Stomach (tissue), 9 donors: Measurements from ENCODE around the gene SLC26A4. TPM values are rescaled to one million over a fixed set of nuclear protein-coding genes. Genes with fewer than 3 reads are reported as not detected.

Experiments used
- DNase-seq, 2 donors: peaks; one replicate each; pipeline versions ENCODE4 v3.0.0 to v3.0.0-alpha.2; 2013 to 2019
- H3K27ac ChIP-seq, 5 donors: fragments of 200-600 bp in 4 of 5; sonication (generic) in 4 of 5; one replicate each; pipeline ENCODE4 v1.5.1; 2013 to 2019; ENCODE audit warnings: mild to moderate bottlenecking in 1 of 5, moderate library complexity in 1 of 5
- H3K27me3 ChIP-seq, 3 donors: fragments of 200-600 bp; sonication (generic); one replicate each; pipeline ENCODE4 v1.5.1; 2017 to 2019; ENCODE audit warnings: mixed run types in 1 of 3
- H3K36me3 ChIP-seq, 4 donors: fragments of 200-600 bp; sonication (generic); 1 replicate in 3 of 4; 2 replicates in 1 of 4; pipeline ENCODE4 v1.5.1; 2016 to 2019
- H3K4me1 ChIP-seq, 4 donors: fragments of 200-600 bp; sonication (generic); one replicate each; pipeline ENCODE4 v1.5.1; 2016 to 2019
- H3K4me3 ChIP-seq, 4 donors: fragments of 200-600 bp; sonication (generic) in 3 of 4; one replicate each; pipeline ENCODE4 v1.5.1; 2016 to 2019; ENCODE audit warnings: mild to moderate bottlenecking in 1 of 4
- H3K9me3 ChIP-seq, 4 donors: fragments of 200-600 bp; sonication (generic); one replicate each; pipeline ENCODE4 v1.5.1; 2016 to 2019
- EP300 ChIP-seq: sonication (generic); formaldehyde crosslinking; IDR thresholded peaks from one replicate; pipeline ENCODE4 v1.6.1; 2017; ENCODE audit warnings: antibody characterized with exemption
- POLR2A ChIP-seq, 4 donors: fragments of 450-650 bp; IDR thresholded peaks; one replicate each; pipeline ENCODE4 v1.6.1; 2016; ENCODE audit warnings: antibody characterized with exemption in 4 of 4, control low read depth in 2 of 4, mild to moderate bottlenecking in 1 of 4, moderate library complexity in 1 of 4
- POLR2AphosphoS5 ChIP-seq, 3 donors: sonication (generic); formaldehyde crosslinking; IDR thresholded peaks; one replicate each; pipeline ENCODE4 v1.6.1; 2016; ENCODE audit warnings: antibody characterized with exemption in 3 of 3
- WGBS, 5 donors: extraction: QIAGEN DNeasy Blood & Tissue Kit in 3 of 5; methylation state at CpG; one replicate each; pipeline versions ENCODE4 v1.1.5 to v1.1.7; 2013 to 2018; 5-methylcytosine and 5-hydroxymethylcytosine counted together
- intact Hi-C: fragments of 100-400 bp; cut with DNase I; formaldehyde crosslinking; loops from one replicate; pipeline ENCODE4 v1.15.1; 2023; ENCODE audit warnings: low total_unique reads
- polyA plus RNA-seq, 3 donors: library from polyadenylated mRNA; stranded (reverse); fragments of 200-250 nt; gene quantifications; one replicate each; pipeline ENCODE4 v1.2.3, GENCODE V29; 2013
- total RNA-seq, 5 donors: library from RNA; depleted of rRNA; stranded (reverse); fragments of >200 nt; gene quantifications; one replicate each; pipeline versions ENCODE4 v1.1.0 to v1.2.3, GENCODE V29; 2014 to 2016
- TF ChIP-seq, protein P1 (sequence below), 7 experiments: fragments of 450-650 bp in 4 of 7; fragments of 200-600 bp in 3 of 7; sonication (generic) in 3 of 7; IDR thresholded peaks; one replicate each; pipeline ENCODE4 v1.5.1; 2016 to 2019; ENCODE audit warnings: antibody characterized with exemption in 7 of 7, control low read depth in 2 of 7, mild to moderate bottlenecking in 1 of 7
- donor health status: healthy with polysubstance abuse.
- donor health status: Bipolar disorder and iron deficiency.
- donor health status: healthy.

Gene SLC26A4
- total and polyA plus RNA-seq, 8 donors: 0.06 to 4.2 (median 2.1) TPM; not detected in 3

- H3K27me3 ChIP-seq: no peaks in the 10 kb centered on the region
- H3K9me3 ChIP-seq: no peaks in the 10 kb centered on the region
- no peaks in the 10 kb centered on the region for H3K36me3 ChIP-seq
- WGBS, 5 donors: 42 to 70% (median 46%) methylated on average over 2 of the region's 2 CpGs
- no peak overlapping the region for H3K4me3 ChIP-seq
- no peak overlapping the region for H3K27ac ChIP-seq
- intact Hi-C loops: no loop called here
- no peak for DNase-seq
- TF ChIP-seq POLR2AphosphoS5 (IDR thresholded peaks at IDR 0.05) (no peak), POLR2A (IDR thresholded peaks at IDR 0.05) (no peak), EP300 (no peak)
- TF ChIP-seq, protein P1, sequence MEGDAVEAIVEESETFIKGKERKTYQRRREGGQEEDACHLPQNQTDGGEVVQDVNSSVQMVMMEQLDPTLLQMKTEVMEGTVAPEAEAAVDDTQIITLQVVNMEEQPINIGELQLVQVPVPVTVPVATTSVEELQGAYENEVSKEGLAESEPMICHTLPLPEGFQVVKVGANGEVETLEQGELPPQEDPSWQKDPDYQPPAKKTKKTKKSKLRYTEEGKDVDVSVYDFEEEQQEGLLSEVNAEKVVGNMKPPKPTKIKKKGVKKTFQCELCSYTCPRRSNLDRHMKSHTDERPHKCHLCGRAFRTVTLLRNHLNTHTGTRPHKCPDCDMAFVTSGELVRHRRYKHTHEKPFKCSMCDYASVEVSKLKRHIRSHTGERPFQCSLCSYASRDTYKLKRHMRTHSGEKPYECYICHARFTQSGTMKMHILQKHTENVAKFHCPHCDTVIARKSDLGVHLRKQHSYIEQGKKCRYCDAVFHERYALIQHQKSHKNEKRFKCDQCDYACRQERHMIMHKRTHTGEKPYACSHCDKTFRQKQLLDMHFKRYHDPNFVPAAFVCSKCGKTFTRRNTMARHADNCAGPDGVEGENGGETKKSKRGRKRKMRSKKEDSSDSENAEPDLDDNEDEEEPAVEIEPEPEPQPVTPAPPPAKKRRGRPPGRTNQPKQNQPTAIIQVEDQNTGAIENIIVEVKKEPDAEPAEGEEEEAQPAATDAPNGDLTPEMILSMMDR (IDR thresholded peaks at IDR 0.05): no peak
- H3K4me1 ChIP-seq: no peaks in the 10 kb centered on the region
Measured at GRCh38 chr7:107684287-107684686, 23.7 kb downstream of the SLC26A4 start.

DNA sequence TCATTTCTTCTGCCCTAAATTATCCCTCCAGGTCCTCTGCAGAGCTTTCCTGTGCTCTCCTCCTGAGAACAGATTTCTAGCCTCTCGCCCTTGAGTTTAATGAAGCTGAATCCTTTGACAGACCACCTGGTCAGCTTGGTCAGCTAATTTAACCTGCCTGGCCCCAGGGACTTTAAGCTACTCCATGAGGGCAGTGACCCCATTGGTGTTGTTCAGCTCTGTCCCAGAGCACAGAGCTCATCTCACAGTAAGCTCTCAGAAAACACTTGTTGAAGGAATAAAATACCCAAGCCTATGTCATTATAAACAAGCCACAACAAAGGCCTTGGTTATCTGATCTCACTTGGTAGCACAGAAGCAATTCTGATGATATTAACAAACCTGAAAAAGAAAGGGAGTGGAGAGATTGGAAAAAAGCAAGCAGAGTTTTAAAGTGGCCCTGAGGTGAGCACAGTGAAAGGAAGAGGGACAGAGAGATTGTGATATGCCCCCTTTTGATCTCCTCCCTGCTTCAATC is 24.4 kb downstream of the SLC26A4 start:
- Histone ChIP-seq H3K4me3 (no peak overlapping the region), H3K9me3 (no peaks in the 10 kb centered on the region), H3K4me1 (no peaks in the 10 kb centered on the region), H3K27ac (no peak overlapping the region), H3K36me3 (no peaks in the 10 kb centered on the region), H3K27me3 (no peaks in the 10 kb centered on the region)
- WGBS, 5 donors: 86 to 94% (median 90%) methylated on average over 1 of the region's 1 CpG
- intact Hi-C loops: no loop called here
- TF ChIP-seq POLR2AphosphoS5 (IDR thresholded peaks at IDR 0.05) (no peak), EP300 (no peak), POLR2A (IDR thresholded peaks at IDR 0.05) (no peak)
- TF ChIP-seq, protein P1 (IDR thresholded peaks at IDR 0.05): no peak
- no peak for DNase-seq

GRCh38 chr7:107686816-107687387 is 26.3 kb downstream of the SLC26A4 start:
- DNase-seq: no peak
- no peaks in the 10 kb centered on the region for H3K27me3 ChIP-seq
- no peaks in the 10 kb centered on the region for H3K36me3 ChIP-seq
- no peak overlapping the region for H3K27ac ChIP-seq
- H3K9me3 ChIP-seq: no peaks in the 10 kb centered on the region
- intact Hi-C loops: no loop called here
- no peaks in the 10 kb centered on the region for H3K4me1 ChIP-seq
- WGBS, 5 donors: 90 to 95% (median 92%) methylated on average over 5 of the region's 5 CpGs
- H3K4me3 ChIP-seq: no peak overlapping the region
- no peak for TF ChIP-seq POLR2AphosphoS5 (IDR thresholded peaks at IDR 0.05)
- TF ChIP-seq POLR2A (IDR thresholded peaks at IDR 0.05): no peak
- TF ChIP-seq, protein P1 (IDR thresholded peaks at IDR 0.05): no peak
- TF ChIP-seq EP300: no peak

DNA sequence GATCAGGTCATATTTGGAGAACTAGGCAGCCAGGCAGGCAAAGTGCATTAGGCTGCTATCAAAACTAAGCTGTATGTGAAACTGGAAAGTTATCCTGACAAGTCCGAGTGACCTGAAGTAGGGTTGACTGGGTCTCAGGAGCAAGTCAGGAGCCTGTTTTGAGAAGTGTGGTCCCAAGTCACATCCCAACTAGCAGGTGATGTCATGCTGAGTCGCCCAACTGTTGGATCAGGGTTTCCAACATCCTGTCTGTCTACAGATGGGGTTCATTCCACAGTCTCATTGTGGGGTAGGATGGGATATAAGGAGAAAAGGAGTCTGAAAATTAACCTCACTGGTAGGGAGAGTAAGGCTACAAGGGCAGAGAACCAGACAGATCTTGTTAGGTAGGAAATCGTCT is 27.0 kb downstream of the SLC26A4 start:
- Histone ChIP-seq H3K27ac (no peak overlapping the region), H3K4me3 (no peak overlapping the region), H3K27me3 (no peaks in the 10 kb centered on the region), H3K9me3 (no peaks in the 10 kb centered on the region), H3K36me3 (no peaks in the 10 kb centered on the region), H3K4me1 (no peaks in the 10 kb centered on the region)
- no peak for DNase-seq
- TF ChIP-seq POLR2A (IDR thresholded peaks at IDR 0.05): no peak
- TF ChIP-seq POLR2AphosphoS5 (IDR thresholded peaks at IDR 0.05): no peak
- no peak for TF ChIP-seq EP300
- TF ChIP-seq, protein P1 (IDR thresholded peaks at IDR 0.05): no peak
- 56 to 76% (median 71%) methylated on average over 3 of the region's 3 CpGs for WGBS, 5 donors
- intact Hi-C loops: no loop called here
